HepG2 (cell line): ENCODE data around the gene SSX2IP. TPM values are rescaled to one million over a fixed set of nuclear protein-coding genes. Genes with fewer than 3 reads are reported as not detected.

ENCODE experiments used
- PHF21A ChIP-seq: sonication (generic); formaldehyde crosslinking; IDR thresholded peaks from 2 replicates; pipeline ENCODE4 v1.5.0; 2020; ENCODE audit warnings: mild to moderate bottlenecking, missing genetic modification reagents
- RBM22 ChIP-seq: fragments of 200-400 bp; formaldehyde crosslinking; optimal IDR thresholded peaks from 2 replicates; pipeline ENCODE3; 2017; ENCODE audit warnings: mild to moderate bottlenecking, low read length, moderate library complexity
- SMAD1 ChIP-seq: sonication (generic); formaldehyde crosslinking; IDR thresholded peaks from 2 replicates; pipeline ENCODE4 v1.4.0; 2020; ENCODE audit warnings: missing genetic modification reagents, low read depth, mild to moderate bottlenecking, borderline replicate concordance
- WIZ ChIP-seq: sonication (generic); formaldehyde crosslinking; IDR thresholded peaks from 2 replicates; pipeline ENCODE4 v1.5.1; 2020; ENCODE audit warnings: mild to moderate bottlenecking, missing genetic modification reagents
- ZNF563 ChIP-seq: sonication (generic); formaldehyde crosslinking; IDR thresholded peaks from 2 replicates; pipeline ENCODE4 v1.8.0; 2022; ENCODE audit warnings: mild to moderate bottlenecking, moderate library complexity, missing genetic modification reagents
- polyA plus RNA-seq, 8 experiments: library from polyadenylated mRNA; depleted of rRNA in 3 of 8; stranded (reverse) in 7 of 8; unstranded in 1 of 8; fragments of >200 nt; fragmentation: Illumina TruSeq in 4 of 8; extraction: Trizol in 4 of 8; gene quantifications; 2 replicates each; pipeline versions ENCODE4 v1.2.1 to v1.2.3, GENCODE V29; 2011 to 2016; ENCODE audit warnings: low read depth in 4 of 8, missing spikeins in 1 of 8, mixed read lengths in 1 of 8; ENCODE audit not compliant: insufficient read depth in 1 of 8
- total RNA-seq, 5 experiments: library from RNA; depleted of rRNA; stranded (reverse); fragments of >200 nt; fragmentation: Illumina TruSeq; extraction: Trizol; gene quantifications; 2 replicates each; pipeline ENCODE4 v1.2.3, GENCODE V29; 2016; ENCODE audit warnings: low read depth in 1 of 5
- TF ChIP-seq, protein P1 (sequence below), 2 experiments: IDR thresholded peaks; 2 replicates each; pipeline ENCODE4 v1.6.1; 2011 to 2012; ENCODE audit warnings: low read length in 2 of 2, borderline replicate concordance in 1 of 2, low read depth in 1 of 2, mild to moderate bottlenecking in 1 of 2, moderate library complexity in 1 of 2
- TF ChIP-seq, protein P2 (sequence below): sonication (generic); formaldehyde crosslinking; IDR thresholded peaks from one replicate; pipeline ENCODE4 v1.5.1; 2020; ENCODE audit warnings: mild to moderate bottlenecking, missing genetic modification reagents; ENCODE audit errors: not compliant biosample characterization
- TF ChIP-seq, protein P3 (sequence below): sonication (generic); formaldehyde crosslinking; IDR thresholded peaks from 2 replicates; pipeline ENCODE4 v1.5.0; 2020; ENCODE audit warnings: mild to moderate bottlenecking, missing genetic modification reagents

SSX2IP gene
- total and polyA plus RNA-seq, 2 of the 13 experiments (the other 11 are each of a cell fraction or from before 2014, with no cell fraction given), result 2.7 to 23.7 TPM

- TF ChIP-seq, protein P1, sequence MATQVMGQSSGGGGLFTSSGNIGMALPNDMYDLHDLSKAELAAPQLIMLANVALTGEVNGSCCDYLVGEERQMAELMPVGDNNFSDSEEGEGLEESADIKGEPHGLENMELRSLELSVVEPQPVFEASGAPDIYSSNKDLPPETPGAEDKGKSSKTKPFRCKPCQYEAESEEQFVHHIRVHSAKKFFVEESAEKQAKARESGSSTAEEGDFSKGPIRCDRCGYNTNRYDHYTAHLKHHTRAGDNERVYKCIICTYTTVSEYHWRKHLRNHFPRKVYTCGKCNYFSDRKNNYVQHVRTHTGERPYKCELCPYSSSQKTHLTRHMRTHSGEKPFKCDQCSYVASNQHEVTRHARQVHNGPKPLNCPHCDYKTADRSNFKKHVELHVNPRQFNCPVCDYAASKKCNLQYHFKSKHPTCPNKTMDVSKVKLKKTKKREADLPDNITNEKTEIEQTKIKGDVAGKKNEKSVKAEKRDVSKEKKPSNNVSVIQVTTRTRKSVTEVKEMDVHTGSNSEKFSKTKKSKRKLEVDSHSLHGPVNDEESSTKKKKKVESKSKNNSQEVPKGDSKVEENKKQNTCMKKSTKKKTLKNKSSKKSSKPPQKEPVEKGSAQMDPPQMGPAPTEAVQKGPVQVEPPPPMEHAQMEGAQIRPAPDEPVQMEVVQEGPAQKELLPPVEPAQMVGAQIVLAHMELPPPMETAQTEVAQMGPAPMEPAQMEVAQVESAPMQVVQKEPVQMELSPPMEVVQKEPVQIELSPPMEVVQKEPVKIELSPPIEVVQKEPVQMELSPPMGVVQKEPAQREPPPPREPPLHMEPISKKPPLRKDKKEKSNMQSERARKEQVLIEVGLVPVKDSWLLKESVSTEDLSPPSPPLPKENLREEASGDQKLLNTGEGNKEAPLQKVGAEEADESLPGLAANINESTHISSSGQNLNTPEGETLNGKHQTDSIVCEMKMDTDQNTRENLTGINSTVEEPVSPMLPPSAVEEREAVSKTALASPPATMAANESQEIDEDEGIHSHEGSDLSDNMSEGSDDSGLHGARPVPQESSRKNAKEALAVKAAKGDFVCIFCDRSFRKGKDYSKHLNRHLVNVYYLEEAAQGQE (IDR thresholded peaks at IDR 0.05; ENCODE audit: borderline replicate concordance in 1 of 2, low read depth in 1 of 2, low read length in 2 of 2), result peak in 1 of 2 experiments; percentile 47; a peak in 1 of 4 replicates
- TF ChIP-seq, protein P2, sequence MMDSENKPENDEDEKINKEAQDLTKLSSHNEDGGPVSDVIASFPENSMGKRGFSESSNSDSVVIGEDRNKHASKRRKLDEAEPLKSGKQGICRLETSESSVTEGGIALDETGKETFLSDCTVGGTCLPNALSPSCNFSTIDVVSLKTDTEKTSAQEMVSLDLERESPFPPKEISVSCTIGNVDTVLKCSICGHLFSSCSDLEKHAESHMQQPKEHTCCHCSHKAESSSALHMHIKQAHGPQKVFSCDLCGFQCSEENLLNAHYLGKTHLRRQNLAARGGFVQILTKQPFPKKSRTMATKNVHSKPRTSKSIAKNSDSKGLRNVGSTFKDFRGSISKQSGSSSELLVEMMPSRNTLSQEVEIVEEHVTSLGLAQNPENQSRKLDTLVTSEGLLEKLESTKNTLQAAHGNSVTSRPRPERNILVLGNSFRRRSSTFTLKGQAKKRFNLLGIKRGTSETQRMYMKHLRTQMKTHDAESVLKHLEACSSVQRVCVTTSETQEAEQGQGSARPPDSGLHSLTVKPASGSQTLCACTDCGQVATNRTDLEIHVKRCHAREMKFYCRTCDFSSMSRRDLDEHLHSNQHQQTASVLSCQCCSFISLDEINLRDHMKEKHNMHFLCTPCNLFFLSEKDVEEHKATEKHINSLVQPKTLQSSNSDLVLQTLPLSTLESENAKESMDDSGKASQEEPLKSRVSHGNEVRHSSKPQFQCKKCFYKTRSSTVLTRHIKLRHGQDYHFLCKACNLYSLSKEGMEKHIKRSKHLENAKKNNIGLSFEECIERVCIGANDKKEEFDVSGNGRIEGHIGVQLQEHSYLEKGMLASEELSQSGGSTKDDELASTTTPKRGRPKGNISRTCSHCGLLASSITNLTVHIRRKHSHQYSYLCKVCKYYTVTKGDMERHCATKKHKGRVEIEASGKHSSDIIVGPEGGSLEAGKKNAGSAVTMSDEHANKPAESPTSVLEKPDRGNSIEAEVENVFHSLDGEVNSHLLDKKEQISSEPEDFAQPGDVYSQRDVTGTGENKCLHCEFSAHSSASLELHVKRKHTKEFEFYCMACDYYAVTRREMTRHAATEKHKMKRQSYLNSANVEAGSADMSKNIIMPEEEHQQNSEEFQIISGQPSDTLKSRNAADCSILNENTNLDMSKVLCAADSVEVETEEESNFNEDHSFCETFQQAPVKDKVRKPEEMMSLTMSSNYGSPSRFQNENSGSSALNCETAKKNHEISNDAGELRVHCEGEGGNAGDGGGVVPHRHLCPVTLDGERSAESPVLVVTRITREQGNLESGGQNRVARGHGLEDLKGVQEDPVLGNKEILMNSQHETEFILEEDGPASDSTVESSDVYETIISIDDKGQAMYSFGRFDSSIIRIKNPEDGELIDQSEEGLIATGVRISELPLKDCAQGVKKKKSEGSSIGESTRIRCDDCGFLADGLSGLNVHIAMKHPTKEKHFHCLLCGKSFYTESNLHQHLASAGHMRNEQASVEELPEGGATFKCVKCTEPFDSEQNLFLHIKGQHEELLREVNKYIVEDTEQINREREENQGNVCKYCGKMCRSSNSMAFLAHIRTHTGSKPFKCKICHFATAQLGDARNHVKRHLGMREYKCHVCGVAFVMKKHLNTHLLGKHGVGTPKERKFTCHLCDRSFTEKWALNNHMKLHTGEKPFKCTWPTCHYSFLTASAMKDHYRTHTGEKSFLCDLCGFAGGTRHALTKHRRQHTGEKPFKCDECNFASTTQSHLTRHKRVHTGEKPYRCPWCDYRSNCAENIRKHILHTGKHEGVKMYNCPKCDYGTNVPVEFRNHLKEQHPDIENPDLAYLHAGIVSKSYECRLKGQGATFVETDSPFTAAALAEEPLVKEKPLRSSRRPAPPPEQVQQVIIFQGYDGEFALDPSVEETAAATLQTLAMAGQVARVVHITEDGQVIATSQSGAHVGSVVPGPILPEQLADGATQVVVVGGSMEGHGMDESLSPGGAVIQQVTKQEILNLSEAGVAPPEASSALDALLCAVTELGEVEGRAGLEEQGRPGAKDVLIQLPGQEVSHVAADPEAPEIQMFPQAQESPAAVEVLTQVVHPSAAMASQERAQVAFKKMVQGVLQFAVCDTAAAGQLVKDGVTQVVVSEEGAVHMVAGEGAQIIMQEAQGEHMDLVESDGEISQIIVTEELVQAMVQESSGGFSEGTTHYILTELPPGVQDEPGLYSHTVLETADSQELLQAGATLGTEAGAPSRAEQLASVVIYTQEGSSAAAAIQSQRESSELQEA (CRISPR knock-in tag), result no peak
- TF ChIP-seq ZNF563 (CRISPR knock-in tag), result 0 out of 2 replicates have a peak, but pooled peaks have one; percentile 25
- TF ChIP-seq, protein P3, sequence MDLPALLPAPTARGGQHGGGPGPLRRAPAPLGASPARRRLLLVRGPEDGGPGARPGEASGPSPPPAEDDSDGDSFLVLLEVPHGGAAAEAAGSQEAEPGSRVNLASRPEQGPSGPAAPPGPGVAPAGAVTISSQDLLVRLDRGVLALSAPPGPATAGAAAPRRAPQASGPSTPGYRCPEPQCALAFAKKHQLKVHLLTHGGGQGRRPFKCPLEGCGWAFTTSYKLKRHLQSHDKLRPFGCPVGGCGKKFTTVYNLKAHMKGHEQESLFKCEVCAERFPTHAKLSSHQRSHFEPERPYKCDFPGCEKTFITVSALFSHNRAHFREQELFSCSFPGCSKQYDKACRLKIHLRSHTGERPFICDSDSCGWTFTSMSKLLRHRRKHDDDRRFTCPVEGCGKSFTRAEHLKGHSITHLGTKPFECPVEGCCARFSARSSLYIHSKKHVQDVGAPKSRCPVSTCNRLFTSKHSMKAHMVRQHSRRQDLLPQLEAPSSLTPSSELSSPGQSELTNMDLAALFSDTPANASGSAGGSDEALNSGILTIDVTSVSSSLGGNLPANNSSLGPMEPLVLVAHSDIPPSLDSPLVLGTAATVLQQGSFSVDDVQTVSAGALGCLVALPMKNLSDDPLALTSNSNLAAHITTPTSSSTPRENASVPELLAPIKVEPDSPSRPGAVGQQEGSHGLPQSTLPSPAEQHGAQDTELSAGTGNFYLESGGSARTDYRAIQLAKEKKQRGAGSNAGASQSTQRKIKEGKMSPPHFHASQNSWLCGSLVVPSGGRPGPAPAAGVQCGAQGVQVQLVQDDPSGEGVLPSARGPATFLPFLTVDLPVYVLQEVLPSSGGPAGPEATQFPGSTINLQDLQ, result 0 out of 2 replicates have a peak, but pooled peaks have one; percentile 31
- TF ChIP-seq PHF21A (CRISPR knock-in tag), result peak; percentile 73
- TF ChIP-seq SMAD1, result peak; percentile 26; the same call in 1 of the 2 replicates
- TF ChIP-seq WIZ (CRISPR knock-in tag), result no peak
- no peak for TF ChIP-seq RBM22
These were observed at the start of gene SSX2IP (continued) for GRCh38 chr1:84690397-84691121.
